Activated CD4-positive, alpha-beta T cell treated with anti-CD3 and anti-CD28 coated beads, Interleukin-2, amount 10 ng/mL, durations not matched to agents 24 days and 14 days (primary cell): ENCODE measurements around the gene GBE1. TPM values are rescaled to one million over a fixed set of nuclear protein-coding genes. Genes with fewer than 3 reads are reported as not detected.

Source experiments
- DNase-seq: peaks from one replicate; pipeline ENCODE4 v3.0.0; 2022
- H3K27ac Mint-ChIP-seq: one replicate; pipeline ENCODE4 v1.8.0; 2022; ENCODE audit warnings: mild to moderate bottlenecking, mixed read lengths
- H3K27me3 Mint-ChIP-seq: one replicate; pipeline ENCODE4 v1.8.0; 2022; ENCODE audit warnings: mixed read lengths
- H3K36me3 Mint-ChIP-seq: one replicate; pipeline ENCODE4 v1.8.0; 2022; ENCODE audit warnings: low read depth, mild to moderate bottlenecking, mixed read lengths
- H3K4me1 Mint-ChIP-seq: one replicate; pipeline ENCODE4 v1.8.0; 2021; ENCODE audit warnings: mixed read lengths
- H3K4me3 Mint-ChIP-seq: one replicate; pipeline ENCODE4 v1.8.0; 2022; ENCODE audit warnings: mild to moderate bottlenecking, moderate library complexity, mixed read lengths
- H3K9me3 Mint-ChIP-seq: one replicate; pipeline ENCODE4 v1.8.0; 2021; ENCODE audit warnings: mixed read lengths
- intact Hi-C: fragments of 100-400 bp; cut with micrococcal nuclease; formaldehyde crosslinking; loops from one replicate; pipeline ENCODE4 v1.15.1; 2023
- total RNA-seq: library from RNA; stranded (reverse); gene quantifications from 2 replicates; pipeline ENCODE4 v1.2.3, GENCODE V29; 2022

The GBE1 gene
- total RNA-seq, 1 donor from 2014 or later: 39.1 TPM

- Mint-ChIP-seq H3K27ac (no peak overlapping the region), H3K27me3 (no peaks in the 10 kb centered on the region), H3K9me3 (no peaks in the 10 kb centered on the region), H3K4me1 (no peaks in the 10 kb centered on the region), H3K36me3 (no peaks in the 10 kb centered on the region), H3K4me3 (no peak overlapping the region)
- intact Hi-C loops: no loop called here
- no peak for DNase-seq
These were observed 295.8 kb downstream of the GBE1 start for GRCh38 chr3:81465510-81466200.

DNA sequence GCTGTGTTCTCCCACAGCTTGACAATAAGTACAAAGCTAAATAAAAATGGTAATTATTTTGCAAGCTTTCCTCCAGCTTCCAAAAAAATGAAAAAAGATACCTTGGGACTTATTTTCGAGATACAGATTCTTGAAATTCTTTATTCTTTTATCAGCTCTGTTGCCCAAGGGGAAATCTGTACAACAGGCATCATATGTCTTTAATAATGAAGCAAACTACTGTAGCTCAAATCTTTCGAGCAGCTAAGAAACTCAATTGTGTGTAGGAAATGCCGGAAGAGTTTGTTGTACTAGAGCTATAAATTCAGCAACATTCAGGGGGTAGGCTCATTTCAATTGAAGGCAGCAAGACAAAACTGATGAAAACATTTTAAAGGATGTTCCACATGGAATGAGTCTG is 297.7 kb downstream of the GBE1 start:
- intact Hi-C loops: no loop called here
- no peak for DNase-seq
- no peaks in the 10 kb centered on the region for H3K27me3 Mint-ChIP-seq
- no peaks in the 10 kb centered on the region for H3K36me3 Mint-ChIP-seq
- H3K4me1 Mint-ChIP-seq: no peaks in the 10 kb centered on the region
- no peak overlapping the region for H3K27ac Mint-ChIP-seq
- no peak overlapping the region for H3K4me3 Mint-ChIP-seq
- no peaks in the 10 kb centered on the region for H3K9me3 Mint-ChIP-seq

DNA sequence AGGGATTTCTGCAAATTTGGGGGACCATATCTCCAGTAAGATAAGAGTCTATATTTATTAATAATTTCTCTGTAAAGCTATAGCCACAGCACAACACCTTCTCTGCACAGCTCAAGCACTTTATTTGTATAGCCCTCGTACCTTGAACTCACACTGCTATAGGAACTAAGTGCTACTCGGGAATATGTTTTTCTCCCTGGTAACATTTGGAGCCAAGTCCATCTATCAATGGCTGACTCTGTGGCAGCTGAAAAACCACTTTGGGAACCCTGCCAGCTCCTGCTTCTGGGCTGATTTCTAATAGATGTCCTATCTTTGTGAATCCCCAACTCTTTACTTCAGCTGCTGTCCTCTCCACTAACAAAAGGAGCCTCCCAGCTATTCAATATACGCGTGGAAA is 298.5 kb downstream of the GBE1 start:
- Mint-ChIP-seq H3K9me3 (no peaks in the 10 kb centered on the region), H3K4me3 (no peak overlapping the region), H3K36me3 (no peaks in the 10 kb centered on the region), H3K4me1 (no peaks in the 10 kb centered on the region), H3K27me3 (no peaks in the 10 kb centered on the region), H3K27ac (no peak overlapping the region)
- intact Hi-C loops: no loop called here
- no peak for DNase-seq

GRCh38 chr3:81459733-81460132 is 301.7 kb downstream of the GBE1 start:
- Mint-ChIP-seq H3K4me3 (no peak overlapping the region), H3K36me3 (no peaks in the 10 kb centered on the region), H3K9me3 (no peaks in the 10 kb centered on the region), H3K27me3 (no peaks in the 10 kb centered on the region), H3K4me1 (no peaks in the 10 kb centered on the region), H3K27ac (no peak overlapping the region)
- intact Hi-C loops: no loop called here
- no peak for DNase-seq

DNA sequence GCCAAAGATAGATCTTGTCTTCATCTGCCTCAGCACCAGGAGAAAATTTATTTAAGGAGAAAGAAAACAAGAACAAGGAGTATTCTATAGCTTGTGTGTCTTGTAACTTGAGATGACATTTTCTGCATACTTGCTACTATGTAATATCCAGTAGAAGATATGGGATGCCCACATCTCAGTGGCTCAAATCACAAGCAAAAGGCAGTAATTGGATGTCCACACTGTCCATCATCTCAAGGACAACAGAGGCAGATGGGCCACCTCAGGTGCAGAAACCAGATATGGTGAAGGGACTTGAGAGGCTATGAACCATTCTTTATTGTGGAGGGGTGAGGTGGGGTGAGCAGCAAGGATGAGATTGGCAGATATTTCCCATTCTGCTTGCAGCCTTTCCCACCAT is 309.0 kb downstream of the GBE1 start:
- no peak overlapping the region for H3K4me3 Mint-ChIP-seq
- H3K27me3 Mint-ChIP-seq: no peaks in the 10 kb centered on the region
- H3K9me3 Mint-ChIP-seq: no peaks in the 10 kb centered on the region
- intact Hi-C loops: no loop called here
- no peaks in the 10 kb centered on the region for H3K4me1 Mint-ChIP-seq
- H3K27ac Mint-ChIP-seq: no peak overlapping the region
- no peak for DNase-seq
- H3K36me3 Mint-ChIP-seq: no peaks in the 10 kb centered on the region

DNA sequence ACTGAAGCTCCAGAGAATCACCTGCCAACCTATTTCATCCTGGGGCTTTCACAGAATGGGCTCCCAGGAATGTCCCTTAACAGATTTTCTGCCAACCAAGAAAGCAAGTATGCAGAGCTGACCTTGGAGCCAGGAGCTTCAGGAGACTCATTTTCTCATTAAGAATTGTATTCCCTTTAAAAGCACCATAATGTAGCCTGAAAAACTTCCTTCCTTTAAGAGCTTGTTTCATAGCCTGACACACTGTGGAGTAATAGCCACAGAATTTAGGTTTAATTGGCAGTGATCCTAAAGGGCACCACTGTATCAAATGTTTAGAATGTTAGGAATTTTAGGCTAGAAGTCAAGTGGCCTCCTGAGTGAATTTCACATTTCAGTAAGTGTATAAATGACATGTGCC is 309.8 kb downstream of the GBE1 start:
- no peak overlapping the region for H3K27ac Mint-ChIP-seq
- H3K27me3 Mint-ChIP-seq: no peaks in the 10 kb centered on the region
- H3K36me3 Mint-ChIP-seq: no peaks in the 10 kb centered on the region
- H3K4me3 Mint-ChIP-seq: no peak overlapping the region
- H3K4me1 Mint-ChIP-seq: no peaks in the 10 kb centered on the region
- intact Hi-C loops: no loop called here
- H3K9me3 Mint-ChIP-seq: no peaks in the 10 kb centered on the region
- DNase-seq: no peak

DNA sequence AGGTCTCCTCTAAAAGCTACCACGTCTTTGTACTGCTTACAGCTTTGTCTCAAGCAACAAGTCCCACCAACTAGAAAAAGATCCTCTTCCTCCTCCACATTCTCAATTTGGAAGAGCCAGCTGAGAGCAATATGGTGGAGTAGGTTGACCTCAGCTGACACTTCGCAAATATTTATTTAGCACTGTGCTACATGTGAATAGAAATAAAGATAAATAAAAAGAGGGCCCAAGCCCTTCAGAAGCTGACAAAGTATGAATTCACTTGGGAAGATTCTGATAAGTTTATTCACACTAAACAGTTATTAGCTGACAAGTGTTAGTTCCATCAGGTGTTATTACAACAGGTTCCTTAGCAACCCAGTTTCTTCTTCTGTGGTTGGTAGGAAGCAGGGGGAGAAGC is 310.3 kb downstream of the GBE1 start:
- no peaks in the 10 kb centered on the region for H3K4me1 Mint-ChIP-seq
- no peaks in the 10 kb centered on the region for H3K36me3 Mint-ChIP-seq
- no peaks in the 10 kb centered on the region for H3K27me3 Mint-ChIP-seq
- H3K4me3 Mint-ChIP-seq: no peak overlapping the region
- intact Hi-C loops: no loop called here
- H3K9me3 Mint-ChIP-seq: no peaks in the 10 kb centered on the region
- no peak for DNase-seq
- no peak overlapping the region for H3K27ac Mint-ChIP-seq

DNA sequence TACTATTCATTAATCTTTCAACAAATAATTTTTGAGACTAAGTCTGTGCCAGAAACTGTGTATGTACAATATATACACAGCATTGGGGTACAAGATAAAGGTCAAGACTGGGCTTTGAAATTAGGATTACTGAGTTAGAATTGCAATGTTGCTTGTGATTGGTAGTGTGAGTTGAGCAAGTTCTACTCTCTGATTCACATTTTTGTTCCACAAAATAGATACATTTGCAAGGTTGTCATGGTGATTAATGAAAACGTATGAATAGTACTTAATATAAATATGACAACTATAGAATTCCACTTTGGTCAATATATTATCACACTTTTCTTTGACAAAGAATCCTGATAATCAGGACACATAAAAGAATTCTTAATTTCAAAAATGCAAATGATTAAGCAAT is 314.6 kb downstream of the GBE1 start:
- H3K27me3 Mint-ChIP-seq: no peaks in the 10 kb centered on the region
- intact Hi-C loops: no loop called here
- H3K4me1 Mint-ChIP-seq: no peaks in the 10 kb centered on the region
- no peaks in the 10 kb centered on the region for H3K36me3 Mint-ChIP-seq
- H3K4me3 Mint-ChIP-seq: no peak overlapping the region
- H3K9me3 Mint-ChIP-seq: no peaks in the 10 kb centered on the region
- DNase-seq: no peak
- no peak overlapping the region for H3K27ac Mint-ChIP-seq

DNA sequence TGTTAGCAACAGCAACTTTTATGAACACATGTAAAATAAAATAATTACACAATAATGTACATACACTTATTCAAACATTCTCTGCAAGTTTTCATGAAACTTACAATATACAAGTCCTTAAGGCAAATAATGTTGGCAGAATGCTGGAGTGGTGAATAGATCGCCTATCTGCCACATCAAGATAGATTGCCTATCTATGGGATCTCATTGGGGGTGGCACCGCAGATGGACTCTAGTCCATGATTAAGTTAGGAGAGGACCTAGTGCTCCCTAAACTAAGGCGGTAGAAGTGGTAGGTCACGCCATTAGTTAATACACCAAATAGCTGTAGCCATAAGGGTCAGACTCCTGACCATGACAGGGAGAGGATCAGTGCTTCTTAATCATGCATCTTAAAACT is 315.7 kb downstream of the GBE1 start:
- intact Hi-C loops: no loop called here
- Mint-ChIP-seq H3K4me1 (no peaks in the 10 kb centered on the region), H3K36me3 (no peaks in the 10 kb centered on the region), H3K4me3 (no peak overlapping the region), H3K27ac (no peak overlapping the region), H3K9me3 (no peaks in the 10 kb centered on the region), H3K27me3 (no peaks in the 10 kb centered on the region)
- no peak for DNase-seq

GRCh38 chr3:81444817-81445460 is 316.5 kb downstream of the GBE1 start:
- Mint-ChIP-seq H3K9me3 (no peaks in the 10 kb centered on the region), H3K27ac (no peak overlapping the region), H3K36me3 (no peaks in the 10 kb centered on the region), H3K27me3 (no peaks in the 10 kb centered on the region), H3K4me3 (no peak overlapping the region), H3K4me1 (no peaks in the 10 kb centered on the region)
- DNase-seq: no peak
- intact Hi-C loops: no loop called here

- DNase-seq: no peak
- no peaks in the 10 kb centered on the region for H3K9me3 Mint-ChIP-seq
- H3K4me3 Mint-ChIP-seq: no peak overlapping the region
- H3K27ac Mint-ChIP-seq: no peak overlapping the region
- intact Hi-C loops: no loop called here
- no peaks in the 10 kb centered on the region for H3K27me3 Mint-ChIP-seq
- H3K36me3 Mint-ChIP-seq: no peaks in the 10 kb centered on the region
- H3K4me1 Mint-ChIP-seq: no peaks in the 10 kb centered on the region
These were observed 317.5 kb downstream of the GBE1 start for GRCh38 chr3:81443958-81444357.

- Mint-ChIP-seq H3K4me1 (no peaks in the 10 kb centered on the region), H3K4me3 (no peak overlapping the region), H3K27me3 (no peaks in the 10 kb centered on the region), H3K27ac (no peak overlapping the region), H3K9me3 (no peaks in the 10 kb centered on the region), H3K36me3 (no peaks in the 10 kb centered on the region)
- no peak for DNase-seq
- intact Hi-C loops: no loop called here
These were observed 318.0 kb downstream of the GBE1 start for GRCh38 chr3:81443457-81443782.

DNA sequence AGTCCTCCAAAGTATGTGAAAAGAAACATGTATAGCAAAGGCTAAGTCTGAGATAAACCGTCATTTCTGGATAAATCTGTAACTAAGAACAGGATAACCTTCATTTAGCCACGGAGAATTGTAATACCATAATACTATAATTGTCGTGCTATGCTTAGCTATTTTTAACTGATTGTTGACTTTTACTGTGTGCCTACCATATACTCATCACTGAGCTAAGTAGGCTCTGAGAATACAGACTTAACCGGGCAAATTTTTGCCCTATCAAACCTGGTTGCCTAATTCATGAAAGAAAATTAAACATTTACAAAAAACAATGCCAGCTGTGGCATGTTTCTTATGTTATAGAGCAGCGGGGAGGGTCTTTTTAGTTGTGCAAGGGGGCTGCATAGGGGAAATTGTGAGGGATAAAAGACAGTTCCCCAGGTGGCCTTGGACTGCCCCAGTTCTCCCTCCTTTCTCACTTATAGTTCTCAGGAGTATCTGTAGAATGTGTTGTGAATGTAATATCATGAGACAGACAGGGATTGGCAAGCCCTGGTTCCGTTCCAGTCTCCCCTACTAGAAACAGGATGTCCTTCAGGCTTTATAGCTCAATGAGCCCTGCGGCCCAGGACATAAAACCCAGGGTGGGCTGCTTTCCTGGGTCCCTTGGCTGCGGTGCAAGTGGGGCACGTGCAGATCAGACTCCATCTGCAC is 318.5 kb downstream of the GBE1 start:
- DNase-seq: no peak

DNA sequence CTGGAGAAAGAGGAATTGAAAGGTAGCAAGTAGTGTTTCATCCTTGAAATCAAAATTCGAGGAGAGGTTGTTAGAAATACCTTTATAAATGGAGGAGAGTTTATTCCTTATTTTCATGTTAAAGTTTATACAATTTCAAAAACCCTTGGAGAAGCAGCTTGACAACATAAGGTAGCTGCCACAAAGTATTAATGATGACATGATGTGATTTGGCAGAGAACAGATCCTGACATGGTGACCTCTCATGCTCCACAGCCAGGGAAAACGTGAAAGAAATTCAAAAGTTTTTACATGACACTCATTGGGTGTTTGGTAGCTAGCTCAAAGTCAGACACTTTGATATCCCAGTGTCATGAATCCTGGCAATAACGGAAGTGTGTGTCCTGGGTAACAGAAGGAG is 320.8 kb downstream of the GBE1 start:
- Mint-ChIP-seq H3K4me3 (no peak overlapping the region), H3K27me3 (no peaks in the 10 kb centered on the region), H3K27ac (no peak overlapping the region), H3K36me3 (no peaks in the 10 kb centered on the region), H3K4me1 (no peaks in the 10 kb centered on the region), H3K9me3 (no peaks in the 10 kb centered on the region)
- intact Hi-C loops: no loop called here
- no peak for DNase-seq

More for the DNA sequence above, 318.5 kb downstream of the GBE1 start:
- Mint-ChIP-seq H3K4me1 (no peaks in the 10 kb centered on the region), H3K27ac (no peak overlapping the region), H3K36me3 (no peaks in the 10 kb centered on the region), H3K27me3 (no peaks in the 10 kb centered on the region), H3K4me3 (no peak overlapping the region), H3K9me3 (no peaks in the 10 kb centered on the region)
- intact Hi-C loops: no loop called here
